Measurements from ENCODE around the gene PAQR6.

DNA sequence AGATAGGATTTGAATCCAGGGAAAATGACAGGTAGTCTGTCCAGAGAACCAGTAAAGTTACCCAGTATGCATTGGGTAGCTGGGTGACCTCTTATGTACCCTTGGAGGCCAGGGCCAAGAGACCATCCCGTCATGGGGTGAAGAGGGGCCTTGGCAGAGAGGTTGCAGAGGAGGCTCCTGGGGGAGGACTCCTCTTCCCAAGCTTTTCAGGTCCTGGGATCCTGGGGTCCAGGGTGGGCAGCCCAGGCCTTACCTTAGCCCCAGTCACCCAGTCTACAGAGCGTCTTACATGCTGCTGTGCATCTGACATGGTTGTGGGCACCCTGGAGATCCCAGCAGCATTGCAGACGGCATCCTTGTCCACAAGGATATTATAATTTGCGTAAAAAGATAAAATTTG, 21.1 kb downstream of the PAQR6 start:
- TF ChIP-seq, protein P1, sequence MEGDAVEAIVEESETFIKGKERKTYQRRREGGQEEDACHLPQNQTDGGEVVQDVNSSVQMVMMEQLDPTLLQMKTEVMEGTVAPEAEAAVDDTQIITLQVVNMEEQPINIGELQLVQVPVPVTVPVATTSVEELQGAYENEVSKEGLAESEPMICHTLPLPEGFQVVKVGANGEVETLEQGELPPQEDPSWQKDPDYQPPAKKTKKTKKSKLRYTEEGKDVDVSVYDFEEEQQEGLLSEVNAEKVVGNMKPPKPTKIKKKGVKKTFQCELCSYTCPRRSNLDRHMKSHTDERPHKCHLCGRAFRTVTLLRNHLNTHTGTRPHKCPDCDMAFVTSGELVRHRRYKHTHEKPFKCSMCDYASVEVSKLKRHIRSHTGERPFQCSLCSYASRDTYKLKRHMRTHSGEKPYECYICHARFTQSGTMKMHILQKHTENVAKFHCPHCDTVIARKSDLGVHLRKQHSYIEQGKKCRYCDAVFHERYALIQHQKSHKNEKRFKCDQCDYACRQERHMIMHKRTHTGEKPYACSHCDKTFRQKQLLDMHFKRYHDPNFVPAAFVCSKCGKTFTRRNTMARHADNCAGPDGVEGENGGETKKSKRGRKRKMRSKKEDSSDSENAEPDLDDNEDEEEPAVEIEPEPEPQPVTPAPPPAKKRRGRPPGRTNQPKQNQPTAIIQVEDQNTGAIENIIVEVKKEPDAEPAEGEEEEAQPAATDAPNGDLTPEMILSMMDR (conservative IDR thresholded peaks at IDR 0.05; ENCODE audit: low read depth, low read length): no peak
- no peak for TF ChIP-seq EZH2 (IDR thresholded peaks at IDR 0.05; ENCODE audit: borderline replicate concordance, low read depth, low read length, poor library complexity, severe bottlenecking)

Measured in A673 (cell line).